GM19372 (cell line): ENCODE measurements around the gene GAL3ST2.
"Not testable (repeated sequence)": the region's sequence is repeated elsewhere in the genome, so short reads cannot be mapped to it uniquely, and the experiment has no call there.

Experiments
- ATAC-seq: cut with Tn5 transposase; IDR thresholded peaks from one replicate; pipeline ENCODE4 v1.9.1; 2021; ENCODE audit warnings: mild to moderate bottlenecking, low read depth, moderate library complexity; ENCODE audit not compliant: unreplicated experiment

GAL3ST2 gene

GRCh38 chr2:241817126-241817820 lies 40.7 kb downstream of the GAL3ST2 start:
- ATAC-seq: no peak

DNA sequence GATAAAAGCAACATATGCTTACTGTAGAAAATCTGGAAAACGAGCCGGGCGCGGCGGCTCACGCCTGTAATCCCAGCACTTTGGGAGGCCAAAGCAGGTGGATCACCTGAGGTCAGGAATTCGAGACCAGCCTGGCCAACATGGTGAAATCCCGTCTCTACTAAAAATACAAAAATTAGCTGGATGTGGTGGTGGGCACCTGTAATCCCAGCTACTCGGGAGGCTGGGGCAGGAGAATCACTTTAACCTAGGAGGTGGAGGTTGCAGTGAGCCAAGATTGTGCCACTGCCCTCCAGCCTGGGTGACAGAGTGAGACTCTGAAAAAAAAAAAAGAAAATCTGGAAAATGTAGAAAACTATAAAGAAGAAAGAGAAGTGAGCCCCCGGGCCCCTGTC lies 41.2 kb downstream of the GAL3ST2 start:
- not testable (repeated sequence) for ATAC-seq

DNA sequence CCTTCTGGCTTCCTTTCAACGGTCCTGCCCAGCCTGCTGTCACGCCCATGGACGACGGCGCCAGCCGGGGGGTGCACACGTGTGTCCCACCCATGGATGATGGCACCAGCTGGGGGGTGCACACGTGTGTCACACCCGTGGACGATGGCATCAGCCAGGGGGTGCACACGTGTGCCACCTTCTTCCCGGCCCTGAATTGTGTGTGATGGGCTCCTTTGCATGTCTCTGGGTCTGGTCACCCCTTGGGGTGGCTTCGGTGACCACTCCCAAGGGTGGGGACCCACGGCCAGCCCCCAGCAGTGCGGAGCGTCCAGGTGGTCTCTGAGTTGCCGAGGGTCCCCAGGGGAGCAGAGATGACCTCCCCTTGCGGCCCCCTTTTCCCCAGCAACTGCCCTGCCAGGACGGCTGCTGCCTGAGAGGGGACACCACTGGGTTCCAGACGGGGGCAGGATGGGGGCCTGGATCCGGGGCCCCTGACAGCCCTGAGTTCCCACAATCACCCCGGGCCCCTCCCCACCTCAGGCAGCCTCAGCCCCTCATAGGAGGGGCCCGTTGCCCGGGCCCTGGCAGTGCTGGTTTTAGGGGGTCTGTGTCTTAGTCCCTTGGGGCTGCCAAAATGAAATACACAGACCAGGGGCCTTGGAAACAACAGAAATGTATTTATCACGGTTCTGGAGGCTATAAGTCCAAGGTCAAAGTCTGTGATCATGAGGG lies 41.8 kb downstream of the GAL3ST2 start:
- no peak for ATAC-seq

- ATAC-seq: no peak
Observed at GRCh38 chr2:241818943-241819270, 42.3 kb downstream of the GAL3ST2 start.

DNA sequence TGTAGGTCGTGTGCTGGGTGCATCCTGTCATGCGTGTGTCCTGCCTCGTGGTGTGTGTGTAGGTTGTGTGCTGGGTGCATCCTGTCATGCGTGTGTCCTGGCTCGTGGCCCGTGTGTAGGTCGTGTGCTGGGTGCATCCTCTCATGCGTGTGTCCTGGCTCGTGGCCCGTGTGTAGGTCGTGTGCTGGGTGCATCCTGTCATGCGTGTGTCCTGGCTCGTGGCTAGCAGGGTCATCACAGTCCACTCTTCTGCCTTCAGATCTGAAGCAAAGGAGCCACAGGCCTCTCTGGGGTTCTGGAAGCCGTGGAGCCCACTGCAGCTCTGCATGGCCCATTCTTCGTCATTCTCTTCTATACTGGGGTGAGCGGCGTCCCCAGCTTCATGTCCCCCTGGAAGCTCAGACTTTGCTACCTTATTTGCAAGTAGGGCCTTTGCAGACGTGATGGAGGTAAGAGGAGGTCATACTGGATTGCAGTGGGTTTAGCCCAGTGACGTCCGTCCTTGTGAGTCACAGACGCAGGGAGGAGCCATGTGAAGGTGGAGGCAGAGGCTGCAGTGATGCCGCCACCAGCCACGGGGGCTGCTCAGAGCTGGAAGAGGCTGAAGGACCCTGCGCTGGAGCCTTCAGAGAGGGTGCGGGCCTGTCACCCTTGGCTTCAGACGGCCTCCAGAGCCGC lies 43.5 kb downstream of the GAL3ST2 start:
- ATAC-seq: not testable (repeated sequence)

GRCh38 chr2:241820625-241821384 lies 44.2 kb downstream of the GAL3ST2 start:
- no peak for ATAC-seq

DNA sequence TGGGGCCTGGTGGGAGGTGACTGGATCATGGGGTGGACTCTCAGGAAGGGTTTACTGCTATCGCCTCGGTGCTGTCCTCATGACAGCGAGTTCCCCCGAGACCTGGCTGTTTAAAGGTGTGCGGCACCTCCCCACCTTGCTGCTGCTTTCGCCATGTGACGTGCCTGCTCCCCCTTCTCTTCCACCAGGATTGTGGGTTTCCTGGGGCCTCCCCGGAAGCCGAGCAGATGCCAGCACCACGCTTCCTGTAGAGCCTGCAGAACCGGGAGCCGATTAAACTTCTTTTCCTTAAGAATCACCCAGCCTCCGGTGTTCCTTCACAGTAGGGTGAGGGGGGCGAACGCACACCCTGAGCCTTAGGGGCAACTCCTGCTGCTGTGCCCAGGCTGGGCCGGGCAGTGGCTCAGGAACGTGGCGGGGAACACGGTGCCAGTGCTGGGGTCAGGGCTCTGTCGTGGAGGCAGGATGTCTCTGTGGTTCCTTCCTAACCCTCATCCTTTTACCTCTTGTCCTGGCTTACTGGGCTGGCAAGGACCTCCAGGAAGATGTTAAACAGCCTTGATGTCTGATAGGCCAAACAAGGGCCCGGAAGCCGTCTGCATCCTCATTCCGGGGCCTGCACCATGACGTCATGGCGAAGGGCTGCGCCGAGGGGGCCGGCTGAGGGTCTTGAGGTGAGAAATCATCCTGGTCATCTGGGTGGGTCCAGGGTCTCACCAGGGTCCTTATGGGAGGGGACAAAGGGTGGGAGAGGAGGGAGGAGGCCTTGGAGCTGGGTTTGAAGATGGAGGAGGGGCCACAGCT lies 45.0 kb downstream of the GAL3ST2 start:
- ATAC-seq: no peak

DNA sequence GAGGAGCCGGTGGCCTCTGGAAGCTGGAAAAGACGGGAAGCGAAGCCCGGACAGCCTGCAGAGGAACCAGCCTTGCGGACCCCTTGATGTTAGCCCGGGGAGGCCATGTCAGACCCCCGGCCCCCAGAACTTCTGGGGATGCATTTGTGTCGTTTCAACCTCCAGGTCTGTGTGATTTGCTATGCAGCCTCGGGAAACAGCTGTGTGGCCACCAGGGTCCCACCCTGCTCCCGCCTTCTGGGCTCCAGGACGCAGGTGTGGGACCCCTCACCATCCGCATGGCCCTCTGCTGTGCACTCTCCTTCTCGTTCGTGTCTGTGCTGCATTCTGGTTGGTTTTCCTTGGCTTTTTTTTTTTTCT lies 45.6 kb downstream of the GAL3ST2 start:
- no peak for ATAC-seq

DNA sequence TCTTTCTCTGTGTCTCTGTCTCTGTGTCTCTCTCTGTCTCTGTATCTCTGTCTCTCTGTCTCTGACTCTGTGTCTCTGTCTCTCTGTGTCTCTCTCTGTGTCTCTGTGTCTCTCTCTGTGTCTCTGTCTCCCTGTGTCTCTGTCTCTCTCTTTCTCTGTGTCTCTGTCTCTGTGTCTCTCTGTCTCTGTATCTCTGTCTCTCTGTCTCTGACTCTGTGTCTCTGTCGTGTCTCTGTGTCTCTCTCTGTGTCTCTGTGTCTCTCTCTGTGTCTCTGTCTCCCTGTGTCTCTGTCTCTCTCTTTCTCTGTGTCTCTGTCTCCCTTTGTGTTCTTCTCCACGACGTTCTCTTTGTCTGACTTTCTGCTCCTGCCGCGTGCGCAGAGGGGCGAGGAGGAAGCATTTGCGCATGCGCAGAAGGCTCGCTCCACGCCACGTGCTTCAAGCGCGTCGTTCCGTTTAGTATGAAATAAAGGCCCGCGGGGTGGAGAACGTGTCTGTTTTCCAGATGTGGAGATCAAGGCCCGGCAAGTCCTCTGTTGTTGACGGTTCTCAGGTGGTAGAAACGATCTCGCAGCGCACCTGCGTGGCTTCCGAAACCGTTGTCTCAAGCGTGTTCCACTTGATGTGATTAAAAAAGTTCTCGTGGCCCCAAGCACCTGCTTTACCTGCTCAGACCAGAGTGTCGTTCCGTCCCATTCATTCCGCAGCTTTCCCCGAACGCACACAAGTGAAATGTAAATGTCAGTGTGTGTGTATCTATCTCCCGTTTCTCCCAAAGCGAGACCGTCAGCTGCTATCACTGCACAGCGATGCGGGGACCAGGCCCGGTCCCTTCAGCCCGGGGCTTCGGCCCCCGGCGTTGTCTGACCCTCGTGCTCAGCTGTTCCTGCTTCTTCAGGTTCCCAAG lies 47.2 kb downstream of the GAL3ST2 start:
- ATAC-seq: not testable (repeated sequence)

GRCh38 chr2:241827394-241827793 lies 50.8 kb downstream of the GAL3ST2 start:
- ATAC-seq: no peak

DNA sequence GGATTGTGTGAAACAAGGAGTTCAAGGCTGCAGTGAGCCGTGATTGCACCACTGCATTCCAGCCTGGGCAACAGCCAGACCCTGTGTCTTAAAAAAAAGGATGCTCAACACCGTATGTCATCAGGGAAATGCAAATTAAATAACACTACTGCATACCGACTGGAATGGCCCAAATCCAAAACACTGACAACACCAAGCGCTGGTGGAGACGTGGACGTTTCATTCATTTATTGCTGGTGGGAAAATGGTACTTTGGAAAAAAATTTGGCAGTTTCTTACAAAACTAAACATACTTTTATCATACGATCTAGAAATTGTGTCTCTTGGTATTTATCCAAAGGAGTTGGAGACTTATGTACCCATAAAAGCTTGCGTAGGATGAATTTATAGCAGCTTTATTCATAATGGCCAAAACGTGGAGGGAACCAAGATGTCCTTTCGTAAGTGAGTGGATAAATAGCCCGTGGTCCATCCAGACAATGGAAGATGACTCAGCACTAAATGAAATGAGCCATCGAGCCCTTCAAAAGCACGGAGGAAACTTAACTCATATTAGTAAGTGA lies 56.6 kb downstream of the GAL3ST2 start:
- ATAC-seq: no peak

GRCh38 chr2:241833756-241834526 lies 57.3 kb downstream of the GAL3ST2 start:
- ATAC-seq: not testable (repeated sequence)

- no peak for ATAC-seq
Observed at GRCh38 chr2:241834527-241835210, 58.0 kb downstream of the GAL3ST2 start.

DNA sequence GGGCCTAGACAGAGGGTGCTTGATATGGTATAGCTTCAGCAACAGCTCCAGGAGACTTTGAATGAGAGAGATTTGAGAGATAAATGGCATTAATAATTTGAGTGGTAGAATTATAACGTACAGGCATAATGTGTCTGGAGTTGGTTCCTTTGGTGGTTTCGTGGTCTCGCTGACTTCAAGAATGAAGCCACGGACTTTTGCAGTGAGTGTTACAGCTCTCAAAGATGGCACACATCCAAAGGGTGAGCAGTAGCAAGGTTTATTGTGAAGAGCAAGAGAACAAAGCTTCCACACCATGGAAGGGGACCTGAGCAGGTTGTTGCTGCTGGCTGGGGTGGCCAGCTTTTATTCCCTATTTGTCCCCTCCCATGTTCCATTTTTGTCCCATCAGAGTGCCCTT lies 59.0 kb downstream of the GAL3ST2 start:
- ATAC-seq: no peak

DNA sequence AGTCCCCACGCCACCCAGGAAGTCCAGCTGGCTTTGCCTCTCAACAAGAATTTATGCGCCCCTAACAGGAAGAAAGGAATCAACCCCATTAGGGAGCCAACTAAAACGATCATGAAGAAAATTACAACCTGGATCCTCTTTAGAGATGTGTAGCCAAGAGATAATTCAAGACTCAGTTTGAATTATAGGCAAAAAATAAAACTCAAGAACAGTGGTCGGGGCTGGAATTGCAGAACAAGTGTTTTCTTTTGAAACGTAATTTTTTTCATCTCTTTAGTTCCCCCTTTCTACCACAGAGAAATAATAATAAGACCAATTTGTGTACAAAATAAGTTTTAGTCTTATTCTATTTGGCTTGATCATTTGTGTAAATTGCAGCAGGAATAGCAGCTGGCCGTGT lies 59.7 kb downstream of the GAL3ST2 start:
- ATAC-seq: no peak

GRCh38 chr2:241837197-241837965 lies 60.8 kb downstream of the GAL3ST2 start:
- ATAC-seq: no peak
